ENCODE results near the gene PIP5K1B. TPM values are rescaled to one million over a fixed set of nuclear protein-coding genes. Genes with fewer than 3 reads are reported as not detected.

PIP5K1B gene
- total and polyA plus RNA-seq, 4 donors: 0.09 to 30.9 (median 0.29) TPM

- Histone ChIP-seq H3K27me3 (ENCODE audit: control insufficient read depth in 4 of 4, insufficient read depth in 4 of 4, low read length in 3 of 4) (peaks cover 0 to 6% (median 0%) of the 10 kb centered on the region in 4 donors), H3K4me3 (ENCODE audit: low read depth in 1 of 3, low read length in 3 of 3) (no peak overlapping the region), H3K36me3 (ENCODE audit: control insufficient read depth in 4 of 4, insufficient read depth in 3 of 4, low read depth in 1 of 4, low read length in 3 of 4) (no peaks in the 10 kb centered on the region), H3K9ac (ENCODE audit: low read depth in 1 of 2, low read length in 2 of 2) (no peak overlapping the region), H3K4me1 (ENCODE audit: control insufficient read depth in 4 of 4, insufficient read depth in 4 of 4, low read length in 3 of 4) (no peaks in the 10 kb centered on the region), H3K27ac (ENCODE audit: low read depth in 1 of 2, low read length in 2 of 2) (no peak overlapping the region), H3K9me3 (ENCODE audit: control insufficient read depth in 4 of 4, low read length in 3 of 4) (no peaks in the 10 kb centered on the region)
- WGBS: 68% methylated on average over 11 of the region's 11 CpGs
- DNase-seq (ENCODE audit: low spot score): no peak
- TF ChIP-seq GABPA (IDR thresholded peaks at IDR 0.05 in 1 of 2, conservative IDR thresholded peaks at IDR 0.05 in 1 of 2) (no peak), FOXA1 (IDR thresholded peaks at IDR 0.05) (no peak), RAD21 (IDR thresholded peaks at IDR 0.05) (no peak), RXRA (IDR thresholded peaks at IDR 0.05) (no peak), YY1 (IDR thresholded peaks at IDR 0.05) (no peak), ZBTB33 (IDR thresholded peaks at IDR 0.05) (no peak), SP1 (IDR thresholded peaks at IDR 0.05) (no peak), NR2F2 (IDR thresholded peaks at IDR 0.05) (no peak), ATF3 (IDR thresholded peaks at IDR 0.05) (no peak)
Observed at GRCh38 chr9:68732405-68733020, 27.5 kb downstream of the PIP5K1B start.

GRCh38 chr9:68733021-68733405 is 28.0 kb downstream of the PIP5K1B start:
- no peak for DNase-seq (ENCODE audit: low spot score)
- Histone ChIP-seq H3K27ac (ENCODE audit: low read depth in 1 of 2, low read length in 2 of 2) (no peak overlapping the region), H3K9ac (ENCODE audit: low read depth in 1 of 2, low read length in 2 of 2) (no peak overlapping the region)

More at GRCh38 chr9:68733021-68733405, 28.0 kb downstream of the PIP5K1B start:
- no peak overlapping the region for H3K4me3 ChIP-seq (ENCODE audit: low read depth in 1 of 3, low read length in 3 of 3)
- peaks cover 0 to 3% (median 0%) of the 10 kb centered on the region in 4 donors for H3K27me3 ChIP-seq (ENCODE audit: control insufficient read depth in 4 of 4, insufficient read depth in 4 of 4, low read length in 3 of 4)
- 59% methylated on average over 5 of the region's 5 CpGs for WGBS
- TF ChIP-seq REST (IDR thresholded peaks at IDR 0.05): no peak
- no peak for TF ChIP-seq CTCF (IDR thresholded peaks at IDR 0.05; ENCODE audit: low read depth, low read length, missing input control)
- TF ChIP-seq FOXA2 (IDR thresholded peaks at IDR 0.05): no peak
- TF ChIP-seq YY1 (IDR thresholded peaks at IDR 0.05): no peak
- no peak for TF ChIP-seq TAF1 (conservative IDR thresholded peaks at IDR 0.05)
- TF ChIP-seq RAD21 (IDR thresholded peaks at IDR 0.05): no peak
- H3K36me3 ChIP-seq (ENCODE audit: control insufficient read depth in 4 of 4, insufficient read depth in 3 of 4, low read depth in 1 of 4, low read length in 3 of 4): no peaks in the 10 kb centered on the region
- H3K9me3 ChIP-seq (ENCODE audit: control insufficient read depth in 4 of 4, low read length in 3 of 4): no peaks in the 10 kb centered on the region
- H3K4me1 ChIP-seq (ENCODE audit: control insufficient read depth in 4 of 4, insufficient read depth in 4 of 4, low read length in 3 of 4): no peaks in the 10 kb centered on the region
